Panc1 (cell line): ENCODE data around the gene MEGF11. TPM values are rescaled to one million over a fixed set of nuclear protein-coding genes. Genes with fewer than 3 reads are reported as not detected.

Experiments
- ATAC-seq: fragments of 200-7000 bp; cut with Tn5 transposase; 2 replicates; pipeline ENCODE4 v1.9.1; 2020; ENCODE audit warnings: mild to moderate bottlenecking, moderate library complexity
- BruUV-seq: library from RNA; stranded (reverse); fragments of 400-500 nt; replicated peaks from 2 replicates; lab custom pipeline; 2021; lab: Mats Ljungman, UMichigan
- CTCF ChIA-PET: fragments of 300-600 bp; sonication (Branson Sonifier 250); formaldehyde crosslinking; loops from one replicate; lab custom pipeline; 2022; ENCODE audit warnings: antibody characterized with exemption; lab: Charles Lee
- POLR2A ChIA-PET: fragments of 300-600 bp; sonication (Branson Sonifier 250); formaldehyde crosslinking; loops from one replicate; lab custom pipeline; 2022; ENCODE audit warnings: antibody characterized with exemption; lab: Charles Lee
- DNase-seq: peaks from one replicate; pipeline ENCODE4 v3.0.0-alpha.2; 2010; ENCODE audit warnings: low read depth, low spot score
- H3K27ac ChIP-seq: 2 replicates; pipeline ENCODE4 v1.5.1; 2011; ENCODE audit warnings: mild to moderate bottlenecking, low read length, inconsistent platforms
- H3K27me3 ChIP-seq: fragments of 200-500 bp; sonication (Bioruptor generic); 2 replicates; pipeline ENCODE4 v1.6.0; 2014; ENCODE audit warnings: low read length, inconsistent platforms; ENCODE audit not compliant: control insufficient read depth, insufficient read depth
- H3K36me3 ChIP-seq: fragments of 200-500 bp; sonication (Bioruptor generic); 2 replicates; pipeline ENCODE4 v1.5.1; 2014; ENCODE audit warnings: inconsistent platforms, mild to moderate bottlenecking, low read length, moderate library complexity; ENCODE audit not compliant: control insufficient read depth, insufficient read depth
- H3K4me1 ChIP-seq: 2 replicates; pipeline ENCODE4 v1.5.1; 2011; ENCODE audit warnings: inconsistent platforms, mild to moderate bottlenecking, low read length, moderate library complexity; ENCODE audit not compliant: control insufficient read depth, insufficient read depth
- H3K4me3 ChIP-seq, 2 experiments: 2 replicates each; pipeline ENCODE4 v1.5.1; 2011 to 2012; ENCODE audit warnings: low read depth in 2 of 2, low read length in 2 of 2, mild to moderate bottlenecking in 2 of 2, inconsistent platforms in 1 of 2, moderate library complexity in 1 of 2
- H3K9me3 ChIP-seq: fragments of 200-500 bp; sonication (Bioruptor generic); 2 replicates; pipeline ENCODE4 v1.5.1; 2014; ENCODE audit warnings: low read depth, mild to moderate bottlenecking, inconsistent platforms, low read length, moderate library complexity; ENCODE audit not compliant: control insufficient read depth, insufficient read depth
- CTCF ChIP-seq: fragments of 450-650 bp; IDR thresholded peaks from 2 replicates; pipeline ENCODE4 v1.5.1; 2017; ENCODE audit warnings: mild to moderate bottlenecking
- POLR2AphosphoS5 ChIP-seq: IDR thresholded peaks from 2 replicates; pipeline ENCODE4 v1.6.1; 2012; ENCODE audit warnings: mild to moderate bottlenecking, low read depth, low read length, moderate library complexity
- REST ChIP-seq, 2 experiments: IDR thresholded peaks; 2 replicates each; pipeline ENCODE4 v1.6.1; 2011 to 2012; ENCODE audit warnings: low read depth in 2 of 2, control low read depth in 1 of 2, low read length in 1 of 2, mild to moderate bottlenecking in 1 of 2, moderate library complexity in 1 of 2; ENCODE audit not compliant: insufficient read depth in 1 of 2
- SIN3A ChIP-seq: IDR thresholded peaks from 2 replicates; pipeline ENCODE4 v1.6.1; 2012; ENCODE audit warnings: low read depth, mild to moderate bottlenecking, low read length, moderate library complexity, borderline replicate concordance; ENCODE audit not compliant: insufficient read depth
- TCF7L2 ChIP-seq: IDR thresholded peaks from 2 replicates; pipeline ENCODE4 v1.6.1; 2011; ENCODE audit warnings: mild to moderate bottlenecking, low read depth, low read length, inconsistent platforms
- in situ Hi-C: cut with HindIII; loops from 2 replicates; pipeline ENCODE4 v1.10.0; 2016; ENCODE audit warnings: low sequenced_read_pairs, low pct_unique_long_range_greater_than_20kb
- intact Hi-C: fragments of 100-400 bp; cut with micrococcal nuclease; formaldehyde crosslinking; loops from one replicate; pipeline ENCODE4 v1.10.0; 2022; ENCODE audit not compliant: unreplicated experiment
- total RNA-seq: library from RNA; stranded (reverse); gene quantifications from one replicate; pipeline ENCODE4 v1.2.1, GENCODE V29; 2021; ENCODE audit not compliant: unreplicated experiment

MEGF11 gene
- total RNA-seq, 1 experiment from 2014 or later, result 0.95 TPM

GRCh38 chr15:66153549-66154415 is 99.8 kb downstream of the MEGF11 start:
- no peak for TF ChIP-seq REST (IDR thresholded peaks at IDR 0.05; ENCODE audit: insufficient read depth in 1 of 2, low read depth in 2 of 2, low read length in 1 of 2)
- TF ChIP-seq POLR2AphosphoS5, result no peak
- no peak for TF ChIP-seq TCF7L2
- TF ChIP-seq SIN3A, result no peak
- no peak for TF ChIP-seq CTCF
- Histone ChIP-seq H3K4me1 (no peaks in the 10 kb centered on the region), H3K4me3 (no peak overlapping the region), H3K27me3 (peaks cover 14% of the 10 kb centered on the region; the same call in 1 of the 2 replicates), H3K27ac (no peak overlapping the region), H3K9me3 (no peaks in the 10 kb centered on the region), H3K36me3 (no peaks in the 10 kb centered on the region)
- BruUV-seq, result no TSS peak
- intact Hi-C loops (no loop called here), in situ Hi-C loops (no loop called here)
- ChIA-PET CTCF (no interaction called here), POLR2A (no interaction called here)
- ATAC-seq (no peak), DNase-seq (no peak)

GRCh38 chr15:66152650-66153049 is 100.9 kb downstream of the MEGF11 start:
- no peak for DNase-seq
- BruUV-seq, result no TSS peak
- no peaks in the 10 kb centered on the region for H3K4me1 ChIP-seq
- no peak overlapping the region for H3K4me3 ChIP-seq
- ChIA-PET POLR2A (no interaction called here), CTCF (no interaction called here)
- TF ChIP-seq REST (IDR thresholded peaks at IDR 0.05; ENCODE audit: insufficient read depth in 1 of 2, low read depth in 2 of 2, low read length in 1 of 2) (no peak), TCF7L2 (no peak), SIN3A (no peak), CTCF (no peak), POLR2AphosphoS5 (no peak)
- no peak for ATAC-seq
- in situ Hi-C loops (no loop called here), intact Hi-C loops (no loop called here)
- H3K27ac ChIP-seq, result no peak overlapping the region
- H3K36me3 ChIP-seq, result no peaks in the 10 kb centered on the region
- peaks cover 14% of the 10 kb centered on the region; the same call in 1 of the 2 replicates for H3K27me3 ChIP-seq
- H3K9me3 ChIP-seq, result no peaks in the 10 kb centered on the region
